K562 (cell line): Measurements from ENCODE around the gene VENTX. TPM values are rescaled to one million over a fixed set of nuclear protein-coding genes. Genes with fewer than 3 reads are reported as not detected.

Source experiments
- ATAC-seq: fragments of 200-7000 bp; cut with Tn5 transposase; 3 replicates; pipeline ENCODE4 v1.9.1; 2020; ENCODE audit warnings: moderate library complexity
- BruUV-seq: library from RNA; stranded (reverse); fragments of 400-500 nt; replicated peaks from 2 replicates; lab custom pipeline; 2021; lab: Mats Ljungman, UMichigan
- CTCF ChIA-PET: fragments of 300-600 bp; formaldehyde crosslinking; extraction: SDS; loops from one replicate; lab custom pipeline; 2021; ENCODE audit warnings: low intra/inter-chr PET ratio; lab: Yijun Ruan, JAX
- POLR2A ChIA-PET: fragments of 300-600, 350-650 bp; sonication (Branson Sonifier 250); formaldehyde crosslinking; extraction: SDS; loops from one replicate; lab custom pipeline; 2021; ENCODE audit warnings: antibody characterized with exemption, inconsistent platforms; lab: Yijun Ruan, JAX
- DNase-seq, 4 experiments: peaks; one replicate each; pipeline versions ENCODE4 v3.0.0 to v3.0.0-alpha.2; 2011 to 2018; ENCODE audit warnings: low spot score in 3 of 4, mixed read lengths in 3 of 4; ENCODE audit errors: extremely low read depth in 1 of 4
- FAIRE-seq: peaks from 2 replicates; lab custom pipeline; 2011; peaks lifted over from hg19 to GRCh38; lab: Jason Lieb, UNC
- H2AFZ ChIP-seq: 2 replicates; pipeline ENCODE4 v1.6.0; 2011; ENCODE audit warnings: low read depth, low read length, control low read depth, inconsistent platforms
- H3K27ac ChIP-seq: fragments of 200-600 bp; 3 replicates; pipeline ENCODE4 v1.8.0; 2011; ENCODE audit warnings: low read depth, mild to moderate bottlenecking, control low read depth, inconsistent platforms, low read length, moderate library complexity, mixed read lengths; ENCODE audit errors: extremely low read depth
- H3K27me3 ChIP-seq, 2 experiments: fragments of 300-600 bp in 1 of 2; 2 replicates in 1 of 2; 3 replicates in 1 of 2; pipeline versions ENCODE4 v1.6.0 to v1.8.0; 2011; ENCODE audit warnings: inconsistent platforms in 2 of 2, low read length in 2 of 2, mild to moderate bottlenecking in 1 of 2, mixed read lengths in 1 of 2, moderate library complexity in 1 of 2; ENCODE audit not compliant: control insufficient read depth in 2 of 2, insufficient read depth in 2 of 2
- H3K36me3 ChIP-seq: fragments of 300-600 bp; 3 replicates; pipeline ENCODE4 v1.8.0; 2011; ENCODE audit warnings: mild to moderate bottlenecking, low read length, inconsistent platforms; ENCODE audit not compliant: control insufficient read depth, insufficient read depth
- H3K4me1 ChIP-seq, 2 experiments: fragments of 200-600 bp in 1 of 2; replicated peaks in 1 of 2; 2 replicates in 1 of 2; 3 replicates in 1 of 2; pipeline versions ENCODE4 v1.5.1 to v1.8.0; 2011; ENCODE audit warnings: inconsistent platforms in 2 of 2, low read length in 2 of 2, mild to moderate bottlenecking in 1 of 2, mixed read lengths in 1 of 2, moderate library complexity in 1 of 2; ENCODE audit not compliant: control insufficient read depth in 2 of 2, insufficient read depth in 2 of 2
- H3K4me2 ChIP-seq: 2 replicates; pipeline ENCODE4 v1.6.1; 2011; ENCODE audit warnings: low read length, control low read depth, inconsistent platforms, mixed read lengths; ENCODE audit not compliant: insufficient read depth
- H3K4me3 ChIP-seq: fragments of 200-600 bp; sonication (generic), shearing (Covaris generic); 2 replicates; pipeline ENCODE4 v1.5.1; 2016; ENCODE audit warnings: control low read depth, inconsistent platforms
- H3K79me2 ChIP-seq: fragments of 200-600 bp; 3 replicates; pipeline ENCODE4 v1.8.0; 2011; ENCODE audit warnings: low read length, inconsistent platforms; ENCODE audit not compliant: control insufficient read depth, insufficient read depth
- H3K9ac ChIP-seq, 2 experiments: 2 replicates each; pipeline versions ENCODE4 v1.6.0 to v1.6.1; 2011; ENCODE audit warnings: low read depth in 2 of 2, low read length in 2 of 2, control low read depth in 1 of 2, inconsistent platforms in 1 of 2, mild to moderate bottlenecking in 1 of 2, mixed read lengths in 1 of 2; ENCODE audit not compliant: insufficient read depth in 1 of 2
- H3K9me1 ChIP-seq: one replicate; pipeline ENCODE4 v1.6.0; 2011; ENCODE audit warnings: inconsistent platforms, mild to moderate bottlenecking, low read length, moderate library complexity; ENCODE audit not compliant: control insufficient read depth, insufficient read depth
- H3K9me3 ChIP-seq: replicated peaks from 2 replicates; pipeline ENCODE4 v1.5.1; 2011; ENCODE audit warnings: low read depth, low read length, inconsistent platforms; ENCODE audit not compliant: control insufficient read depth, insufficient read depth
- H4K20me1 ChIP-seq: replicated peaks from 2 replicates; pipeline ENCODE4 v1.6.1; 2011; ENCODE audit warnings: low read length, inconsistent platforms, mixed read lengths; ENCODE audit not compliant: control insufficient read depth, insufficient read depth
- IRF1 ChIP-seq: sonication (generic); formaldehyde crosslinking; IDR thresholded peaks from 2 replicates; pipeline ENCODE4 v1.8.0; 2022; ENCODE audit warnings: missing genetic modification reagents, mild to moderate bottlenecking, borderline replicate concordance
- WGBS: fragments of 100-300 bp; shearing (Covaris generic); methylation state at CpG from one replicate; pipeline ENCODE4 v1.1.6; 2016; ENCODE audit warnings: low coverage, mixed read lengths; ENCODE audit not compliant: insufficient coverage; ENCODE audit errors: missing lambda C conversion rate; 5-methylcytosine and 5-hydroxymethylcytosine counted together
- in situ Hi-C: fragments of 300-500 bp; cut with MboI; formaldehyde crosslinking; loops from 4 replicates; pipeline ENCODE4 v1.15.0; 2018; ENCODE audit warnings: inconsistent platforms, mixed read lengths
- intact Hi-C: fragments of 100-400 bp; cut with micrococcal nuclease; formaldehyde crosslinking; loops from 2 replicates; pipeline ENCODE4 v1.14.2; 2022
- polyA plus RNA-seq, 8 experiments: library from polyadenylated mRNA; depleted of rRNA in 4 of 8; stranded (reverse) in 5 of 8; unstranded in 3 of 8; fragments of >200 nt; fragmentation: Nextera tagmentation in 2 of 8; fragmentation: Illumina TruSeq in 1 of 8; extraction: Ambion mirVana in 2 of 8; extraction: Trizol in 1 of 8; gene quantifications; 2 replicates each; pipeline versions ENCODE4 v1.2.1 to v1.2.3, GENCODE V29; 2011 to 2014; ENCODE audit warnings: inconsistent platforms in 1 of 8, missing spikeins in 1 of 8
- total RNA-seq, 7 experiments: library from RNA; depleted of rRNA in 6 of 7; stranded (reverse); fragments of >200 nt in 6 of 7; fragmentation: Illumina TruSeq in 2 of 7; extraction: Trizol in 2 of 7; gene quantifications; 2 replicates each; pipeline versions ENCODE4 v1.2.1 to v1.2.3, GENCODE V29; 2011 to 2021; ENCODE audit warnings: low replicate concordance in 1 of 7

Gene VENTX
- total and polyA plus RNA-seq, 9 of the 15 experiments (the other 6 are each of a cell fraction or from before 2014, with no cell fraction given): 0.07 to 0.70 (median 0.20) TPM; not detected in 1

GRCh38 chr10:133279326-133280226 is 41.9 kb downstream of the VENTX start:
- no peak overlapping the region for H2AFZ ChIP-seq
- POLR2A ChIA-PET: interaction anchor here (0.7 to 1.5 kb wide), 6 partner anchors 9 to 55 kb away, joined by 3 to 4 read pairs (median 3); no protein-coding TSS in a partner anchor
- H3K4me3 ChIP-seq: no peak overlapping the region
- H4K20me1 ChIP-seq: no peaks in the 10 kb centered on the region
- H3K9me1 ChIP-seq: peaks cover 3% of the 10 kb centered on the region
- FAIRE-seq (no peak), DNase-seq (no peak), ATAC-seq (no peak)
- no peaks in the 10 kb centered on the region for H3K27me3 ChIP-seq
- peak overlapping the region; percentile 61 to 78 for H3K9ac ChIP-seq
- no peak for TF ChIP-seq IRF1 (CRISPR knock-in tag)
- in situ Hi-C loops: no loop called here
- no peaks in the 10 kb centered on the region for H3K9me3 ChIP-seq
- WGBS: 60% methylated on average over 22 of the region's 24 CpGs
- no TSS peak for BruUV-seq
- H3K4me2 ChIP-seq: peak overlapping the region; percentile 72
- H3K4me1 ChIP-seq: peaks cover 40 to 64% of the 10 kb centered on the region in 2 experiments
- H3K36me3 ChIP-seq: peaks cover 34% of the 10 kb centered on the region; the same call in 1 of the 3 replicates
- peak overlapping the region; percentile 92 for H3K27ac ChIP-seq
- intact Hi-C loops: loop anchor here (2.0 kb wide), 1 partner anchor 25 kb away; no protein-coding TSS in a partner anchor
- CTCF ChIA-PET: no interaction called here
- no peaks in the 10 kb centered on the region for H3K79me2 ChIP-seq
